GM18867 (cell line): Measurements from ENCODE around the gene GOLGA8N.
A peak's percentile ranks its signal among the peaks of the same experiment; 100 is the strongest.

Experiments
- ATAC-seq: cut with Tn5 transposase; IDR thresholded peaks from one replicate; pipeline ENCODE4 v1.9.1; 2021; ENCODE audit warnings: mild to moderate bottlenecking, moderate library complexity; ENCODE audit not compliant: unreplicated experiment

The GOLGA8N gene

DNA sequence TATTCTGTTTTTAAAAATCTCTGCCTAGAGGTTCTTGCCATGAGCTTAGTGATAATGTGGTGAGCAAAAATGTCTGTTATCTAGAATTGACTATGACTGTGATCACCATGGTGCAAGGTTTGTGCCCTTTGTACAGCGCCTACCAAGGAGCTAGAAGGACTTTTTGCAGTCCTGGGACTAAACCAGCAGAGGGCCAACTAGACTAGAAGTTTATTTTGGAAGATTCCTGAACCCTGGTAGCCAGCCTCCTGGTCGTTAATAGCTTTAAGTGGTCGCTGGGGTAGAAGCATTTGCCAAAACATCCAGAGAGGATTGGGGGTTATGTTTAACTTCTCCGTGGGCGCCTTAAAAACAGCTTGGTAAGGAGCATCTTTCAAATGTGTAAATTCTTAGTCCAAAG is 56.1 kb downstream of the GOLGA8N start:
- ATAC-seq: no peak

- ATAC-seq: peak; percentile 91
Measured at GRCh38 chr15:32651229-32651837, 58.1 kb downstream of the GOLGA8N start.

GRCh38 chr15:32652178-32652577 is 58.9 kb downstream of the GOLGA8N start:
- no peak for ATAC-seq

DNA sequence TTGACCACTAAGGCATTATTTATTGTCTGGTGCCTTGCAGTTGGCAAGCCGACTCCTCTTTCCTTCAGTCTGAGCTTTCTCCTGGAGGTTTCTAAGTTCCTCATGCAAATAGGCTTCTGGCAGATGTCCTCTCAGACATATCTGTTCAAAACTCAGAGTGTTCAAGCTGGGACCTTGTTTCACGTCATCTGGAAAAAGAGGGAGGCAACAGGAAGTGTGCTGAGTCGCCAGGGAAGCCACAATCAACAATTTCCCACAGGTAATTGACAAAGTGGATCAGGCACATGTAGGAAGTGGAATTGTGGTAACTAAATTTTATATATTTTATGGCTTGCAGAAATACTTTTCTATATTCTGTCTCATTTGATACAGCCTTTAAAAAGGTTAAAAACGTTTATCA is 62.8 kb downstream of the GOLGA8N start:
- ATAC-seq: no peak

GRCh38 chr15:32656496-32656895 is 63.2 kb downstream of the GOLGA8N start:
- no peak for ATAC-seq
